ENCODE measurements around the gene SAP30. TPM values are rescaled to one million over a fixed set of nuclear protein-coding genes. Genes with fewer than 3 reads are reported as not detected.

Gene SAP30
- total and polyA plus RNA-seq, 3 experiments from 2014 or later = 10.0 to 25.3 (median 24.8) TPM

GRCh38 chr4:173420324-173420752 is 49.6 kb downstream of the SAP30 start:
- H3K27ac Mint-ChIP-seq = peak overlapping the region in 1 of 8 donors; percentile 2
- POLR2A ChIA-PET = interaction anchor here (1.4 kb wide), 1 partner anchor 74 kb away, joined by 3 read pairs; no protein-coding TSS in a partner anchor
- H3K4me3 Mint-ChIP-seq = no peak overlapping the region

DNA sequence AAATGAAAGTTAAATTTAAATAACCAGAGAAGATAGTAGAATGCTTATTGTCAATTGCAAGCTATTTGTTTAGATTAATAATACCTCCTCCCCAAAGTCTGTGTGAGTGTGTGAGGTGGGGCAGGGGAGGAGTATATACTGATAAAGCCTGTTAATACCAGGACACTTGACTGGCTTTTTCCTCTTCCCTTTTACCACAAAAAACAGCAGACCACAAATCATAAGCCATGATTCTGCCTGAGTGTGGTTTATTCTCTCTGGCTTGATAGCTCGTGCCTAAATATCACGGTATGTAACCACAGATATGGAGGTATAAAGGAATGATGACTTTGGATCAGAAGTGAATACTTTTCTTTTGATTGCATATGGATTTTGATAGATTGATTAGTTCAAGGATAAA is 50.0 kb downstream of the SAP30 start:
- peak overlapping the region in 1 of 8 donors; percentile 2 for H3K27ac Mint-ChIP-seq
- peaks cover 10% of the 10 kb centered on the region for H3K4me1 ChIP-seq (ENCODE audit: insufficient read depth, low read length)
- H3K36me3 ChIP-seq (ENCODE audit: insufficient read depth, low read length) = no peaks in the 10 kb centered on the region
- H3K4me3 Mint-ChIP-seq = no peak overlapping the region
- CTCF ChIA-PET = interaction anchor here (0.7 to 14.7 kb wide), 18 partner anchors 9 to 412 kb away, joined by 3 to 165 read pairs (median 4); no protein-coding TSS in a partner anchor
- H3K4me1 Mint-ChIP-seq = peaks cover 8 to 16% (median 15%) of the 10 kb centered on the region in 3 donors
- DNase-seq = no peak
- H3K36me3 Mint-ChIP-seq = peaks cover 0 to 2% (median 0%) of the 10 kb centered on the region in 3 donors
- H3K27ac ChIP-seq (ENCODE audit: low read depth, low read length) = no peak overlapping the region
- no peak overlapping the region for H3K4me3 ChIP-seq (ENCODE audit: low read length)
- H3K27me3 ChIP-seq (ENCODE audit: insufficient read depth, low read length, poor library complexity, severe bottlenecking) = no peaks in the 10 kb centered on the region
- no peaks in the 10 kb centered on the region for H3K9me3 ChIP-seq (ENCODE audit: low read length)
- no peaks in the 10 kb centered on the region for H3K9me3 Mint-ChIP-seq
- POLR2A ChIA-PET = interaction anchor here (1.4 kb wide), 1 partner anchor 74 kb away, joined by 3 read pairs; no protein-coding TSS in a partner anchor
- H3K27me3 Mint-ChIP-seq = peaks cover 0 to 1% of the 10 kb centered on the region in 2 donors

More at GRCh38 chr4:173420324-173420752, 49.6 kb downstream of the SAP30 start:
- H3K27me3 Mint-ChIP-seq = peaks cover 0 to 1% of the 10 kb centered on the region in 2 donors
- CTCF ChIA-PET = interaction anchor here (0.7 to 14.7 kb wide), 19 partner anchors 8 to 411 kb away, joined by 3 to 165 read pairs (median 4); no protein-coding TSS in a partner anchor
- peaks cover 0 to 2% (median 0%) of the 10 kb centered on the region in 3 donors for H3K36me3 Mint-ChIP-seq
- Histone ChIP-seq H3K9me3 (ENCODE audit: low read length) (no peaks in the 10 kb centered on the region), H3K27ac (ENCODE audit: low read depth, low read length) (no peak overlapping the region), H3K36me3 (ENCODE audit: insufficient read depth, low read length) (no peaks in the 10 kb centered on the region), H3K4me1 (ENCODE audit: insufficient read depth, low read length) (peaks cover 5% of the 10 kb centered on the region), H3K4me3 (ENCODE audit: low read length) (no peak overlapping the region), H3K27me3 (ENCODE audit: insufficient read depth, low read length, poor library complexity, severe bottlenecking) (no peaks in the 10 kb centered on the region)
- H3K4me1 Mint-ChIP-seq = peaks cover 3 to 11% (median 10%) of the 10 kb centered on the region in 3 donors
- no peaks in the 10 kb centered on the region for H3K9me3 Mint-ChIP-seq
- DNase-seq = peak in 1 of 5 donors; percentile 6

- peaks cover 23% of the 10 kb centered on the region for H3K4me1 ChIP-seq (ENCODE audit: insufficient read depth, low read length)
- H3K4me1 Mint-ChIP-seq = peaks cover 20 to 38% (median 32%) of the 10 kb centered on the region in 3 donors
- no peak overlapping the region for H3K27ac ChIP-seq (ENCODE audit: low read depth, low read length)
- H3K36me3 Mint-ChIP-seq = peaks cover 0 to 3% (median 0%) of the 10 kb centered on the region in 3 donors
- H3K9me3 ChIP-seq (ENCODE audit: low read length) = no peaks in the 10 kb centered on the region
- no peak for DNase-seq
- H3K27me3 Mint-ChIP-seq = no peaks in the 10 kb centered on the region
- POLR2A ChIA-PET = no interaction called here
- H3K27ac Mint-ChIP-seq = peak overlapping the region; percentile 1 to 87 (median 56)
- CTCF ChIA-PET = interaction anchor here (0.7 to 2.3 kb wide), 4 partner anchors 9 to 411 kb away, joined by 4 to 10 read pairs (median 4); no protein-coding TSS in a partner anchor
- peak overlapping the region in 6 of 7 donors; percentile 36 to 67 (median 50) for H3K4me3 Mint-ChIP-seq
- H3K4me3 ChIP-seq (ENCODE audit: low read length) = no peak overlapping the region
- no peaks in the 10 kb centered on the region for H3K36me3 ChIP-seq (ENCODE audit: insufficient read depth, low read length)
- H3K27me3 ChIP-seq (ENCODE audit: insufficient read depth, low read length, poor library complexity, severe bottlenecking) = no peaks in the 10 kb centered on the region
- H3K9me3 Mint-ChIP-seq = no peaks in the 10 kb centered on the region
Measured at GRCh38 chr4:173424899-173425805, 54.4 kb downstream of the SAP30 start.

- Histone ChIP-seq H3K27ac (ENCODE audit: low read depth, low read length) (no peak overlapping the region), H3K9me3 (ENCODE audit: low read length) (no peaks in the 10 kb centered on the region), H3K4me3 (ENCODE audit: low read length) (no peak overlapping the region), H3K4me1 (ENCODE audit: insufficient read depth, low read length) (peaks cover 23% of the 10 kb centered on the region), H3K36me3 (ENCODE audit: insufficient read depth, low read length) (no peaks in the 10 kb centered on the region), H3K27me3 (ENCODE audit: insufficient read depth, low read length, poor library complexity, severe bottlenecking) (no peaks in the 10 kb centered on the region)
- Mint-ChIP-seq H3K4me3 (peak overlapping the region in 6 of 7 donors; percentile 40 to 73 (median 56)), H3K27ac (peak overlapping the region; percentile 1 to 87 (median 56)), H3K27me3 (no peaks in the 10 kb centered on the region), H3K36me3 (peaks cover 0 to 3% (median 0%) of the 10 kb centered on the region in 3 donors), H3K4me1 (peaks cover 16 to 34% (median 28%) of the 10 kb centered on the region in 3 donors), H3K9me3 (peaks cover 0 to 2% (median 0%) of the 10 kb centered on the region in 5 donors)
- ChIA-PET POLR2A (no interaction called here), CTCF (interaction anchor here (1.0 to 2.3 kb wide), 2 partner anchors 68 to 412 kb away, joined by 4 to 10 read pairs; no protein-coding TSS in a partner anchor)
- peak in 1 of 5 donors; percentile 5 for DNase-seq
Measured at GRCh38 chr4:173426064-173426463, 55.3 kb downstream of the SAP30 start.

Other genes starting within 250 kb of the SAP30 start
- 10 to 100 TPM; 16.7 to 18.0 TPM for gene GALNT7, start 202.1 kb upstream of the SAP30 start, total RNA-seq
- gene GALNT7, start 202.1 kb upstream of the SAP30 start, polyA plus RNA-seq = 10.0 TPM
- gene HMGB2, start 36.6 kb upstream of the SAP30 start, total RNA-seq = 100 to 1,000 TPM; 341 to 342 TPM
- gene HMGB2, start 36.6 kb upstream of the SAP30 start, polyA plus RNA-seq = 212 TPM
- not detected for gene SCRG1, start 28.2 kb downstream of the SAP30 start, total RNA-seq
- not detected for gene SCRG1, start 28.2 kb downstream of the SAP30 start, polyA plus RNA-seq
- not detected for gene HAND2, start 159.3 kb downstream of the SAP30 start, total RNA-seq
- not detected for gene HAND2, start 159.3 kb downstream of the SAP30 start, polyA plus RNA-seq

All from CD8-positive, alpha-beta memory T cell (primary cell).